Upper lobe of left lung (tissue), 4 donors: Measurements from ENCODE around the gene DHRS13.

Source experiments
- EP300 ChIP-seq, 4 donors: sonication (generic); formaldehyde crosslinking; IDR thresholded peaks; one replicate each; pipeline ENCODE4 v1.5.1; 2017; ENCODE audit warnings: antibody characterized with exemption in 4 of 4, control low read depth in 2 of 4
- POLR2A ChIP-seq, 4 donors: fragments of 450-650 bp; IDR thresholded peaks; one replicate each; pipeline ENCODE4 v1.5.1; 2016 to 2017; ENCODE audit warnings: antibody characterized with exemption in 4 of 4, mild to moderate bottlenecking in 2 of 4
- POLR2AphosphoS5 ChIP-seq, 2 donors: sonication (generic); formaldehyde crosslinking; IDR thresholded peaks; one replicate each; pipeline ENCODE4 v1.5.1; 2017; ENCODE audit warnings: antibody characterized with exemption in 2 of 2
- TF ChIP-seq, protein P1 (sequence below), 6 experiments: fragments of 450-650 bp in 4 of 6; fragments of 200-600 bp in 2 of 6; sonication (generic) in 2 of 6; IDR thresholded peaks; one replicate each; pipeline ENCODE4 v1.5.1; 2016 to 2019; ENCODE audit warnings: antibody characterized with exemption in 6 of 6

DNA sequence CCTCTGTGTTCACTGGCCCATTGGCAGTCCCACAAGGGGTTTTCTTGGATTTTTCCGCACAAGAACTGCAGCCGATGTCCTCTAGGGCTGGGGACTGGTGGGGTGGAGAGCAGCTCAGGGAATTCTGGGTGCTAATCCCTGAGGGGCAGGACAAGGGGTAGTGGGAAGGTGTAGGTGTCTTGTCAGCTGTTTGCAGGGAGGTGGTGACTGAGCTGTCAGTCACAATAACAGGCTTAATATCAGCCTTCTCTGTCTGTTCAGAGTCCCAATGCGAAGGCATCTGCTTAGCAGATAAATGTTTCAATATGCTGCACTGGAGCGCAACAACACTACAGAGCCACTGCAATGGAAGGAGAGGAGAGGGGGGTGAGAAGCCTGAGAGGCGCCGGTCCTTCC, 10.1 kb upstream of the DHRS13 start:
- TF ChIP-seq POLR2A (IDR thresholded peaks at IDR 0.05) (no peak), EP300 (IDR thresholded peaks at IDR 0.05) (no peak), POLR2AphosphoS5 (IDR thresholded peaks at IDR 0.05) (no peak)
- TF ChIP-seq, protein P1, sequence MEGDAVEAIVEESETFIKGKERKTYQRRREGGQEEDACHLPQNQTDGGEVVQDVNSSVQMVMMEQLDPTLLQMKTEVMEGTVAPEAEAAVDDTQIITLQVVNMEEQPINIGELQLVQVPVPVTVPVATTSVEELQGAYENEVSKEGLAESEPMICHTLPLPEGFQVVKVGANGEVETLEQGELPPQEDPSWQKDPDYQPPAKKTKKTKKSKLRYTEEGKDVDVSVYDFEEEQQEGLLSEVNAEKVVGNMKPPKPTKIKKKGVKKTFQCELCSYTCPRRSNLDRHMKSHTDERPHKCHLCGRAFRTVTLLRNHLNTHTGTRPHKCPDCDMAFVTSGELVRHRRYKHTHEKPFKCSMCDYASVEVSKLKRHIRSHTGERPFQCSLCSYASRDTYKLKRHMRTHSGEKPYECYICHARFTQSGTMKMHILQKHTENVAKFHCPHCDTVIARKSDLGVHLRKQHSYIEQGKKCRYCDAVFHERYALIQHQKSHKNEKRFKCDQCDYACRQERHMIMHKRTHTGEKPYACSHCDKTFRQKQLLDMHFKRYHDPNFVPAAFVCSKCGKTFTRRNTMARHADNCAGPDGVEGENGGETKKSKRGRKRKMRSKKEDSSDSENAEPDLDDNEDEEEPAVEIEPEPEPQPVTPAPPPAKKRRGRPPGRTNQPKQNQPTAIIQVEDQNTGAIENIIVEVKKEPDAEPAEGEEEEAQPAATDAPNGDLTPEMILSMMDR (IDR thresholded peaks at IDR 0.05): no peak
